Ovary (tissue), 3 donors: Measurements from ENCODE around the gene MYL11.

Source experiments
- POLR2A ChIP-seq: fragments of 450-650 bp; IDR thresholded peaks from one replicate; pipeline ENCODE4 v1.6.1; 2017; ENCODE audit warnings: antibody characterized with exemption, mild to moderate bottlenecking, moderate library complexity
- TF ChIP-seq, protein P1 (sequence below), 3 donors: fragments of 450-650 bp in 2 of 3; fragments of 200-600 bp in 1 of 3; IDR thresholded peaks; one replicate each; pipeline versions ENCODE4 v1.5.1 to v1.8.0; 2016 to 2022; ENCODE audit warnings: antibody characterized with exemption in 3 of 3, mild to moderate bottlenecking in 1 of 3
- donor health status: DM: no; HTN: no; CAD: no.

GRCh38 chr16:30372725-30373124 lies 1.9 kb upstream of the MYL11 start:
- TF ChIP-seq, protein P1, sequence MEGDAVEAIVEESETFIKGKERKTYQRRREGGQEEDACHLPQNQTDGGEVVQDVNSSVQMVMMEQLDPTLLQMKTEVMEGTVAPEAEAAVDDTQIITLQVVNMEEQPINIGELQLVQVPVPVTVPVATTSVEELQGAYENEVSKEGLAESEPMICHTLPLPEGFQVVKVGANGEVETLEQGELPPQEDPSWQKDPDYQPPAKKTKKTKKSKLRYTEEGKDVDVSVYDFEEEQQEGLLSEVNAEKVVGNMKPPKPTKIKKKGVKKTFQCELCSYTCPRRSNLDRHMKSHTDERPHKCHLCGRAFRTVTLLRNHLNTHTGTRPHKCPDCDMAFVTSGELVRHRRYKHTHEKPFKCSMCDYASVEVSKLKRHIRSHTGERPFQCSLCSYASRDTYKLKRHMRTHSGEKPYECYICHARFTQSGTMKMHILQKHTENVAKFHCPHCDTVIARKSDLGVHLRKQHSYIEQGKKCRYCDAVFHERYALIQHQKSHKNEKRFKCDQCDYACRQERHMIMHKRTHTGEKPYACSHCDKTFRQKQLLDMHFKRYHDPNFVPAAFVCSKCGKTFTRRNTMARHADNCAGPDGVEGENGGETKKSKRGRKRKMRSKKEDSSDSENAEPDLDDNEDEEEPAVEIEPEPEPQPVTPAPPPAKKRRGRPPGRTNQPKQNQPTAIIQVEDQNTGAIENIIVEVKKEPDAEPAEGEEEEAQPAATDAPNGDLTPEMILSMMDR (IDR thresholded peaks at IDR 0.05): no peak
- no peak for TF ChIP-seq POLR2A
